DND-41 (cell line): ENCODE data around the gene HBA2.
"Not testable (repeated sequence)": the region's sequence is repeated elsewhere in the genome, so short reads cannot be mapped to it uniquely, and the experiment has no call there.

ENCODE experiments used
- ATAC-seq: fragments of 200-7000 bp; cut with Tn5 transposase; 3 replicates; pipeline ENCODE4 v1.9.1; 2021; ENCODE audit warnings: low read depth; ENCODE audit not compliant: insufficient read depth
- DNase-seq: peaks from one replicate; pipeline ENCODE4 v3.0.0-alpha.2; 2020
- H2AFZ ChIP-seq: 2 replicates; pipeline ENCODE4 v1.6.0; 2012; ENCODE audit warnings: low read depth, low read length
- H3K27ac ChIP-seq: 2 replicates; pipeline ENCODE4 v1.5.1; 2012; ENCODE audit warnings: low read length, inconsistent platforms
- H3K27me3 ChIP-seq: fragments of 200-600 bp; sonication (generic); 2 replicates; pipeline ENCODE4 v1.6.0; 2012; ENCODE audit warnings: low read length, mild to moderate bottlenecking, inconsistent platforms; ENCODE audit not compliant: insufficient read depth, poor library complexity
- H3K36me3 ChIP-seq: 2 replicates; pipeline ENCODE4 v1.5.1; 2012; ENCODE audit warnings: low read length, inconsistent platforms; ENCODE audit not compliant: insufficient read depth
- H3K4me1 ChIP-seq: 2 replicates; pipeline ENCODE4 v1.5.1; 2012; ENCODE audit warnings: mild to moderate bottlenecking, low read length; ENCODE audit not compliant: insufficient read depth
- H3K4me2 ChIP-seq: 2 replicates; pipeline ENCODE4 v1.6.0; 2012; ENCODE audit warnings: mild to moderate bottlenecking, moderate library complexity, low read length, inconsistent platforms; ENCODE audit not compliant: insufficient read depth
- H3K4me3 ChIP-seq, 2 experiments: fragments of 200-600 bp in 1 of 2; shearing (Covaris generic) in 1 of 2; 2 replicates each; pipeline ENCODE4 v1.5.1; 2012 to 2016; ENCODE audit warnings: inconsistent platforms in 2 of 2, low read length in 2 of 2, mild to moderate bottlenecking in 2 of 2, low read depth in 1 of 2, moderate library complexity in 1 of 2
- H3K79me2 ChIP-seq: 2 replicates; pipeline ENCODE4 v1.6.0; 2012; ENCODE audit warnings: low read length, inconsistent platforms; ENCODE audit not compliant: insufficient read depth
- H3K9ac ChIP-seq: 2 replicates; pipeline ENCODE4 v1.6.0; 2012; ENCODE audit warnings: low read depth, mild to moderate bottlenecking, inconsistent platforms, low read length, moderate library complexity
- H3K9me3 ChIP-seq: 2 replicates; pipeline ENCODE4 v1.5.1; 2012; ENCODE audit warnings: low read length, moderate library complexity, mild to moderate bottlenecking, inconsistent platforms; ENCODE audit not compliant: insufficient read depth, severe bottlenecking
- H4K20me1 ChIP-seq: 2 replicates; pipeline ENCODE4 v1.6.0; 2012; ENCODE audit warnings: low read length; ENCODE audit not compliant: insufficient read depth
- EZH2 ChIP-seq: IDR thresholded peaks from 3 replicates; pipeline ENCODE4 v1.6.1; 2012; ENCODE audit warnings: borderline replicate concordance, low read depth, mild to moderate bottlenecking, moderate library complexity, low read length, inconsistent platforms; ENCODE audit not compliant: severe bottlenecking
- TF ChIP-seq, protein P1 (sequence below): IDR thresholded peaks from 2 replicates; pipeline ENCODE4 v1.5.1; 2012; ENCODE audit warnings: borderline replicate concordance, low read length, moderate library complexity, mild to moderate bottlenecking; ENCODE audit not compliant: poor library complexity, severe bottlenecking; ENCODE audit errors: extremely low read depth

The HBA2 gene

DNA sequence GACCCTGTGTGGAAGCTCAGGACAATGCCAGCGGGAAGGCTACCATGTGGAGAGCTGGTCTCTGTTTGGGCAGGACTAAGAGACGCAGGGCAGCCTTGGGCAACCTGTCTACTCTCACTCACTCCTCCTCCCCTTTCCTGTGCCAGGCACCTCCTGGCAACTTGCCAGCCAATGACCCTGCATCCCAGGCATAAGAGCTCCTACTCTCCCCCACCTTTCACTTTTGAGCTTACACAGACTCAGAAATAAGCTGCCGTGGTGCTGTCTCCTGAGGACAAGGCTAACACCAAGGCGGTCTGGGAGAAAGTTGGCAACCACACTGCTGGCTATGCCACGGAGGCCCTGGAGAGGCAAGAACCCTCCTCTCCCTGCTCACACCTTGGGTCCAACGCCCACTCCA is 4.3 kb upstream of the HBA2 start:
- Histone ChIP-seq H3K4me3 (no peak overlapping the region), H3K36me3 (no peaks in the 10 kb centered on the region), H3K4me1 (no peaks in the 10 kb centered on the region), H3K4me2 (no peak overlapping the region), H3K79me2 (no peaks in the 10 kb centered on the region), H3K9ac (no peak overlapping the region), H4K20me1 (no peaks in the 10 kb centered on the region; the same call in 1 of the 2 replicates), H3K27ac (no peak overlapping the region), H3K9me3 (no peaks in the 10 kb centered on the region), H3K27me3 (no peaks in the 10 kb centered on the region), H2AFZ (no peak overlapping the region)
- ATAC-seq (no peak), DNase-seq (no peak)
- TF ChIP-seq, protein P1, sequence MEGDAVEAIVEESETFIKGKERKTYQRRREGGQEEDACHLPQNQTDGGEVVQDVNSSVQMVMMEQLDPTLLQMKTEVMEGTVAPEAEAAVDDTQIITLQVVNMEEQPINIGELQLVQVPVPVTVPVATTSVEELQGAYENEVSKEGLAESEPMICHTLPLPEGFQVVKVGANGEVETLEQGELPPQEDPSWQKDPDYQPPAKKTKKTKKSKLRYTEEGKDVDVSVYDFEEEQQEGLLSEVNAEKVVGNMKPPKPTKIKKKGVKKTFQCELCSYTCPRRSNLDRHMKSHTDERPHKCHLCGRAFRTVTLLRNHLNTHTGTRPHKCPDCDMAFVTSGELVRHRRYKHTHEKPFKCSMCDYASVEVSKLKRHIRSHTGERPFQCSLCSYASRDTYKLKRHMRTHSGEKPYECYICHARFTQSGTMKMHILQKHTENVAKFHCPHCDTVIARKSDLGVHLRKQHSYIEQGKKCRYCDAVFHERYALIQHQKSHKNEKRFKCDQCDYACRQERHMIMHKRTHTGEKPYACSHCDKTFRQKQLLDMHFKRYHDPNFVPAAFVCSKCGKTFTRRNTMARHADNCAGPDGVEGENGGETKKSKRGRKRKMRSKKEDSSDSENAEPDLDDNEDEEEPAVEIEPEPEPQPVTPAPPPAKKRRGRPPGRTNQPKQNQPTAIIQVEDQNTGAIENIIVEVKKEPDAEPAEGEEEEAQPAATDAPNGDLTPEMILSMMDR, result no peak
- TF ChIP-seq EZH2, result no peak

DNA sequence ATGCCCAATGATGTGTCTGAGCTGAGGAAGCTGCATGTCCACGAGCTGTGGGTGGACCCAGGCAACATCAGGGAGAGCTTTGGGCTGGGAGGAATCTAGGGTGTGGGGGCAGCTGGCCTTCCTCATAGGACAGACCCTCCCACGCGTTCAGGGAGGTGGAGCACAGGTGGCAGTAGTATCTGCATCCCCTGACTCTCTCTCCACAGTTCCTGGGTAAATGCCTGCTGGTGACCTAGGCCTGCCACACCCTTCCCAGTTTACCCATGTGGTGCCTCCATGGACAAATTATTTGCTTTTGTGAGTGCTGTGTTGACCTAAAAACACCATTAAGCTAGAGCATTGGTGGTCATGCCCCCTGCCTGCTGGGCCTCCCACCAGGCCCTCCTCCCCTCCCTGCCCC is 3.7 kb upstream of the HBA2 start:
- H3K4me1 ChIP-seq, result no peaks in the 10 kb centered on the region
- no peaks in the 10 kb centered on the region for H3K9me3 ChIP-seq
- no peak for TF ChIP-seq EZH2
- TF ChIP-seq, protein P1, result no peak
- ATAC-seq (no peak), DNase-seq (no peak)
- H3K79me2 ChIP-seq, result no peaks in the 10 kb centered on the region
- no peak overlapping the region for H3K9ac ChIP-seq
- H2AFZ ChIP-seq, result no peak overlapping the region
- H4K20me1 ChIP-seq, result no peaks in the 10 kb centered on the region; the same call in 1 of the 2 replicates
- no peaks in the 10 kb centered on the region for H3K36me3 ChIP-seq
- H3K27ac ChIP-seq, result no peak overlapping the region
- no peak overlapping the region for H3K4me3 ChIP-seq
- no peak overlapping the region for H3K4me2 ChIP-seq
- no peaks in the 10 kb centered on the region for H3K27me3 ChIP-seq

DNA sequence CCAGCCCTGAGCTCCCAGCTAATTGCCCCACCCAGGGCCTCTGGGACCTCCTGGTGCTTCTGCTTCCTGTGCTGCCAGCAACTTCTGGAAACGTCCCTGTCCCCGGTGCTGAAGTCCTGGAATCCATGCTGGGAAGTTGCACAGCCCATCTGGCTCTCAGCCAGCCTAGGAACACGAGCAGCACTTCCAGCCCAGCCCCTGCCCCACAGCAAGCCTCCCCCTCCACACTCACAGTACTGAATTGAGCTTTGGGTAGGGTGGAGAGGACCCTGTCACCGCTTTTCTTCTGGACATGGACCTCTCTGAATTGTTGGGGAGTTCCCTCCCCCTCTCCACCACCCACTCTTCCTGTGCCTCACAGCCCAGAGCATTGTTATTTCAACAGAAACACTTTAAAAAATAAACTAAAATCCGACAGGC is 2.6 kb upstream of the HBA2 start:
- not testable (repeated sequence) for H3K36me3 ChIP-seq, H3K4me1 ChIP-seq, H4K20me1 ChIP-seq, H3K79me2 ChIP-seq, H3K4me3 ChIP-seq, H2AFZ ChIP-seq, H3K27ac ChIP-seq, H3K4me2 ChIP-seq, H3K27me3 ChIP-seq, H3K9ac ChIP-seq, H3K9me3 ChIP-seq
- DNase-seq (peak; percentile 31), ATAC-seq (peak; percentile 64; the same call in 2 of the 3 replicates)

DNA sequence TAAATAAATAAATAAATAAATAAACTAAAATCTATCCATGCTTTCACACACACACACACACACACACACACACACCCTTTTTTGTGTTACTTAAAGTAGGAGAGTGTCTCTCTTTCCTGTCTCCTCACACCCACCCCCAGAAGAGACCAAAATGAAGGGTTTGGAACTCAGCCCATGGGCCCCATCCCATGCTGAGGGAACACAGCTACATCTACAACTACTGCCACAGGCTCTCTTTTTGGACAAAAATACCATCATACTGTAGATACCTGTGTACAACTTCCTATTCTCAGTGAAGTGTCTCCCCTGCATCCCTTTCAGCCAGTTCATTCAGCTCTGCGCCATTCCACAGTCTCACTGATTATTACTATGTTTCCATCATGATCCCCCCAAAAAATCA is 1.9 kb upstream of the HBA2 start:
- no peak overlapping the region for H3K4me2 ChIP-seq
- no peaks in the 10 kb centered on the region for H3K27me3 ChIP-seq
- no peak for ATAC-seq
- no peak overlapping the region for H3K9ac ChIP-seq
- no peak overlapping the region for H2AFZ ChIP-seq
- H3K36me3 ChIP-seq, result no peaks in the 10 kb centered on the region
- H3K79me2 ChIP-seq, result no peaks in the 10 kb centered on the region
- DNase-seq, result no peak
- H4K20me1 ChIP-seq, result peaks cover 7% of the 10 kb centered on the region
- H3K4me1 ChIP-seq, result no peaks in the 10 kb centered on the region
- TF ChIP-seq, protein P1, result no peak
- TF ChIP-seq EZH2, result no peak
- H3K9me3 ChIP-seq, result no peaks in the 10 kb centered on the region
- no peak overlapping the region for H3K27ac ChIP-seq
- no peak overlapping the region for H3K4me3 ChIP-seq

DNA sequence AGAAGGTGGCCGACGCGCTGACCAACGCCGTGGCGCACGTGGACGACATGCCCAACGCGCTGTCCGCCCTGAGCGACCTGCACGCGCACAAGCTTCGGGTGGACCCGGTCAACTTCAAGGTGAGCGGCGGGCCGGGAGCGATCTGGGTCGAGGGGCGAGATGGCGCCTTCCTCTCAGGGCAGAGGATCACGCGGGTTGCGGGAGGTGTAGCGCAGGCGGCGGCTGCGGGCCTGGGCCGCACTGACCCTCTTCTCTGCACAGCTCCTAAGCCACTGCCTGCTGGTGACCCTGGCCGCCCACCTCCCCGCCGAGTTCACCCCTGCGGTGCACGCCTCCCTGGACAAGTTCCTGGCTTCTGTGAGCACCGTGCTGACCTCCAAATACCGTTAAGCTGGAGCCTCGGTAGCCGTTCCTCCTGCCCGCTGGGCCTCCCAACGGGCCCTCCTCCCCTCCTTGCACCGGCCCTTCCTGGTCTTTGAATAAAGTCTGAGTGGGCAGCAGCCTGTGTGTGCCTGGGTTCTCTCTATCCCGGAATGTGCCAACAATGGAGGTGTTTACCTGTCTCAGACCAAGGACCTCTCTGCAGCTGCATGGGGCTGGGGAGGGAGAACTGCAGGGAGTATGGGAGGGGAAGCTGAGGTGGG is 657 bp downstream of the HBA2 start:
- not testable (repeated sequence) for H3K9ac ChIP-seq, H4K20me1 ChIP-seq, H2AFZ ChIP-seq, H3K36me3 ChIP-seq, ATAC-seq, H3K27ac ChIP-seq, H3K27me3 ChIP-seq, H3K79me2 ChIP-seq, DNase-seq, H3K9me3 ChIP-seq, H3K4me3 ChIP-seq, H3K4me2 ChIP-seq, H3K4me1 ChIP-seq

DNA sequence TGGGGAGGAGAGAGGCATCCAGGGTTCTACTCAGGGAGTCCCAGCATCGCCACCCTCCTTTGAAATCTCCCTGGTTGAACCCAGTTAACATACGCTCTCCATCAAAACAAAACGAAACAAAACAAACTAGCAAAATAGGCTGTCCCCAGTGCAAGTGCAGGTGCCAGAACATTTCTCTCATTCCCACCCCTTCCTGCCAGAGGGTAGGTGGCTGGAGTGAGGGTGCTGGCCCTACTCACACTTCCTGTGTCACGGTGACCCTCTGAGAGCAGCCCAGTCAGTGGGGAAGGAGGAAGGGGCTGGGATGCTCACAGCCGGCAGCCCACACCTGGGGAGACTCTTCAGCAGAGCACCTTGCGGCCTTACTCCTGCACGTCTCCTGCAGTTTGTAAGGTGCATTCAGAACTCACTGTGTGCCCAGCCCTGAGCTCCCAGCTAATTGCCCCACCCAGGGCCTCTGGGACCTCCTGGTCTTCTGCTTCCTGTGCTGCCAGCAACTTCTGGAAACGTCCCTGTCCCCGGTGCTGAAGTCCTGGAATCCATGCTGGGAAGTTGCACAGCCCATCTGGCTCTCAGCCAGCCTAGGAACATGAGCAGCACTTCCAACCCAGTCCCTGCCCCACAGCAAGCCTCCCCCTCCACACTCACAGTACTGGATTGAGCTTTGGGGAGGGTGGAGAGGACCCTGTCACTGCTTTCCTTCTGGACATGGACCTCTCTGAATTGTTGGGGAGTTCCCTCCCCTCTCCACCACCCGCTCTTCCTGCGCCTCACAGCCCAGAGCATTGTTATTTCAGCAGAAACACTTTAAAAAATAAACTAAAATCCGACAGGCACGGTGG is 1.5 kb downstream of the HBA2 start:
- not testable (repeated sequence) for H3K27me3 ChIP-seq, ATAC-seq, H3K79me2 ChIP-seq, H3K36me3 ChIP-seq, H2AFZ ChIP-seq, H3K4me3 ChIP-seq, DNase-seq, H3K4me1 ChIP-seq, H4K20me1 ChIP-seq, H3K4me2 ChIP-seq, H3K27ac ChIP-seq, H3K9ac ChIP-seq, H3K9me3 ChIP-seq
